GM21515 (cell line): ENCODE measurements around the gene IQCE.

Experiments
- ATAC-seq: cut with Tn5 transposase; IDR thresholded peaks from one replicate; pipeline ENCODE4 v1.9.1; 2021; ENCODE audit not compliant: unreplicated experiment

Gene IQCE

GRCh38 chr7:2631946-2632732 is 73.4 kb downstream of the IQCE start, which contains the start of gene TTYH3:
Gene TTYH3 (plus strand): TSS chr7:2631986. CDS start chr7:2632156, 170 bp downstream.
- ATAC-seq, result peak; percentile 44

- no peak for ATAC-seq
Measured at GRCh38 chr7:2632733-2633537, 74.2 kb downstream of the IQCE start.

GRCh38 chr7:2633538-2634266 is 74.9 kb downstream of the IQCE start:
- ATAC-seq, result no peak

GRCh38 chr7:2634267-2635145 is 75.7 kb downstream of the IQCE start:
- ATAC-seq, result no peak

GRCh38 chr7:2635148-2635668 is 76.4 kb downstream of the IQCE start:
- no peak for ATAC-seq

- ATAC-seq, result no peak
Measured at GRCh38 chr7:2635810-2636701, 77.3 kb downstream of the IQCE start.

GRCh38 chr7:2637066-2637471 is 78.3 kb downstream of the IQCE start:
- no peak for ATAC-seq

GRCh38 chr7:2637505-2638223 is 78.9 kb downstream of the IQCE start:
- ATAC-seq, result peak; percentile 30

- no peak for ATAC-seq
Measured at GRCh38 chr7:2638224-2638991, 79.6 kb downstream of the IQCE start.

- ATAC-seq, result no peak
Measured at GRCh38 chr7:2639181-2639681, 80.5 kb downstream of the IQCE start.

GRCh38 chr7:2639695-2640481 is 81.1 kb downstream of the IQCE start:
- ATAC-seq, result no peak

- no peak for ATAC-seq
Measured at GRCh38 chr7:2640482-2640830, 81.7 kb downstream of the IQCE start.

GRCh38 chr7:2640846-2641316 is 82.1 kb downstream of the IQCE start:
- ATAC-seq, result no peak

- ATAC-seq, result no peak
Measured at GRCh38 chr7:2641406-2642393, 82.9 kb downstream of the IQCE start.

- ATAC-seq, result no peak
Measured at GRCh38 chr7:2643386-2644219, 84.8 kb downstream of the IQCE start.
